ENCODE data around the gene TNNT3.

DNA sequence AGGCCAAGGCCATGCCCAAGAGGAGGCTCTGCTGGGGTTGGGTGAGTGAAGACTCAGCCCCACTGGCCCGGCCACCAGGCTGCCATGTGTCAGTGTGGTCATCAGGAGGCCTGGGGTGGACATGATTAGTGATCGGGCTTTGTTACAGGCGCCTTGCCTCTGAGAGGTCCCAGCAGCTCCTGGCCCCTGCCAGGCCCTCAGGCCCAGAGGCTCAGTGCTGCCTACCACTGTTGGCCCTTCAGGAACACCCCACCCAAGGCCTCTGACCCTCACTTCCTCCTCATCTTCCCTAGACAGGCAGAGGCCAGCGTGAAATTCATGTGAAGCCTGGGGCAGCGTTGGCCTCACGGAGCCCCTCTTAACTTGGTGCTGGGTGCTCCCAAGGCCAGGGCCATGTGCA lies 29.8 kb downstream of the TNNT3 start:
- TF ChIP-seq, protein P1, sequence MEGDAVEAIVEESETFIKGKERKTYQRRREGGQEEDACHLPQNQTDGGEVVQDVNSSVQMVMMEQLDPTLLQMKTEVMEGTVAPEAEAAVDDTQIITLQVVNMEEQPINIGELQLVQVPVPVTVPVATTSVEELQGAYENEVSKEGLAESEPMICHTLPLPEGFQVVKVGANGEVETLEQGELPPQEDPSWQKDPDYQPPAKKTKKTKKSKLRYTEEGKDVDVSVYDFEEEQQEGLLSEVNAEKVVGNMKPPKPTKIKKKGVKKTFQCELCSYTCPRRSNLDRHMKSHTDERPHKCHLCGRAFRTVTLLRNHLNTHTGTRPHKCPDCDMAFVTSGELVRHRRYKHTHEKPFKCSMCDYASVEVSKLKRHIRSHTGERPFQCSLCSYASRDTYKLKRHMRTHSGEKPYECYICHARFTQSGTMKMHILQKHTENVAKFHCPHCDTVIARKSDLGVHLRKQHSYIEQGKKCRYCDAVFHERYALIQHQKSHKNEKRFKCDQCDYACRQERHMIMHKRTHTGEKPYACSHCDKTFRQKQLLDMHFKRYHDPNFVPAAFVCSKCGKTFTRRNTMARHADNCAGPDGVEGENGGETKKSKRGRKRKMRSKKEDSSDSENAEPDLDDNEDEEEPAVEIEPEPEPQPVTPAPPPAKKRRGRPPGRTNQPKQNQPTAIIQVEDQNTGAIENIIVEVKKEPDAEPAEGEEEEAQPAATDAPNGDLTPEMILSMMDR (IDR thresholded peaks at IDR 0.05), result no peak
- no peak for TF ChIP-seq POLR2A (IDR thresholded peaks at IDR 0.05)

All from uterus (tissue), 2 donors.